Stimulated activated CD4-positive, alpha-beta T cell treated with anti-CD3 and anti-CD28 coated beads, Interleukin-4, amount 100 ng/mL, for 4 hours (primary cell): ENCODE data around the gene KRTAP3-2.

Source experiments
- DNase-seq, 2 experiments: peaks; one replicate each; pipeline ENCODE4 v3.0.0-alpha.2; 2020

The KRTAP3-2 gene

DNA sequence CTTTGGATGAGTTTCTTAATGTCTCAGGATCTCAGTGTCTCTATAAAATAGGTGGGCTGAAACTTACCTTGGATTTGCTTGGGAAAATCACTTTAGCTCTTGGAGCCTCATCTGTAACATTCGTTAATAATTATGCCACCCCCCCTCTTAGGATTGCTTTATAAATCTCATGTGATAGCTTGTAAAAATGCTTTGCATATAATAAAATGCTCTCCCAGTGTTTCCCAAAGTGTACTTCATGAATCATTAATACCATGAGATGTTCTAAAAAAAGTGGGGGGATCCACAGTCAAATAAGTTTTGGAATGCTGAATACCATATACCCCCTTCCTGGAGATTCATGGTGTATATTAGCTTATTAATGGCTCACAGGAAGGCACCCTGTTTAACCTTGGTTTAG lies 38.1 kb downstream of the KRTAP3-2 start:
- DNase-seq: no peak

DNA sequence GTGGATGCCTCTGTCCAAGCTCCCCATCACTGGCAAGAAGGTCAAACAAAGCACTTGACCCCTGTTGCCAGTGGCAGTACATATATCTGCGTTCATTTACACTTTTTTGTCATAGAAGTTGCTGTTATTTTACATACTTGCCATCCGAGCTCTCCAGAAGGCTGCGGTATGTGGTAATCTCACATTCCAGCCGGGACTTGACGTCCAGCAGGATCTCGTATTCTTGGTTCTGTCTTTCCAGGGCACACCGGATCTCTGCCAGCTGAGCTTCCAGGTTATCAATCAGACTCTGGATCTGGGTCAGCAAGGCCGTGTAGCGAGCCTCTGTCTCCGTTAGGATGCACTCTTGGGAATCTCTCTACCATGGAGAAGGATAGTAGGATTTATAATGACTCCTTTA lies 39.6 kb downstream of the KRTAP3-2 start:
- no peak for DNase-seq

DNA sequence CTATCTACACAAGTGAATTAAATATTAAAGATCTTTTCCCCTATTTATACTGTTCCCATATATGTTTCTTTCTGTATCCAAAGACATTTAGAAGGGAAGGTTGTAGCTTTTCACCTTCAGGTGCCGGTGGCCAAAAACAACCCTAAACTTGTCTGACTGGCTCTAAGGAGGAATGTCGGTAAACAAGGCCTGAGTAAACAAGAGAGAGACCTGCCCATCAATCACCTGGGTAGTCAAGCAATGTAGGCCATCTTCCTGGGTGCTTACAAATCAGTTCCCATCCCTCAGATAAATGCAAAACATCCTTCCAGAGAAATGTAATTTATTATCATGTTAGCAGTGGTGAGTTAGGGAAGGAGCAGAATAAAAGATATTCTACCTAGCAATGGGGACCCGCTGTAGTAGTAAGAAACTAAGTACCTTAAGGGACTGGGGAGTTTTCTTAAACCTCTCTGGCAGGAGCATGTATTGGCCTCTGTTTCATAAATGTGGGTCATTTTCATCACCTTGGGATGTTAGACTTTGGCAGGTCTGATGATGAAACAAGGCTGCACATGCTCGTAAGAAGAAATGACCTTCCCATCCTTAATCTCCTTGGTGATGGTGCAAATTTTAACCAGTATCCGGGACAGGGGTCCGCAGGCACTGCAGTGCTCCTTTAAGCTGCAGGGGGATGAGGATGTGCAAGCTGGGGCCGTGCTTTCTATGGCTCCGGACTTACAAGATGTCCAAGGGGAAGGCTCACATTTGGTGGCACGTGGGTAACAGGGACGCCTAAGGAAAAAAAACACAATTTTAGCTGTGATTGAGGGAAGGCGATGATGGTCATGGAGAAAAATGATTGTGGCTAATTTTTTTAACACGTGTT lies 41.4 kb downstream of the KRTAP3-2 start:
- DNase-seq: no peak

DNA sequence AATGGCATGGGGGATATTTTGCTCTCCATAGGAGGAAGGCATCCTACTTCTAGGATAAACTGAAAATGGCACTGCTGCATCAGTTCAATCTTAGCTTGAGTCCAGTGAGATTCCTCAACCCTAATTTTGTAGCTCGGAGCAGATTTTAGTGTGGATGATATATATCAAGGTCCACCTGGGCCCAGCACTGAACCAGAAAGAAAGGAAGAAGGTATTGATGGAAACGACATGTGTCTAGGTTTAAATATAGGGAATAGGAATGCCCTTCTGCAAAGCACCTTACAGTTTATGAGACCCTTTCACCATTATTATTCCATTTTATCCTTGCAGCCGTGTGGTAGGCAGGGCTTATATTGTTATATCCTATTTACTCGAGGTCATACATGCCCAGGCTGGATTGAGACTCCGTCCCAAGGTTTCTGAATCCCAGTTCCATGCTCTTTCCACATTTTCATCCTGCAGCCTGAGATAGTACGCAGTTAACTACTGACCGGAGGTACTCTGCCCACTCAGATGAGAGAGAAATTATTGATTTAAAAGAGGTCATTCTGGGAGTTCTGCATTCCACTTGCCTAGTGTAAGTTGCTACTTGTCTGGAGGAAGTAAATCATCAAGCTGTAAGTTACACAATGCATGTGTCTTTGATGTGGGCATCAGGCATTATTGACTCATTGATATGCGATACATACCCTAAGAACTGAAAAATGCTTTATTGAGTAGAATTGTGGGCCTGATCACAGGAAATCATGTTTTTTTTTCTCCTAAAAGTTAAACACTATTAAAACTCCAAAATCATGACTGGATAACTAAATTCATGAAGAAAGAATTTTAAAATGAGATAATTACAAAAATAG lies 43.1 kb downstream of the KRTAP3-2 start:
- no peak for DNase-seq

DNA sequence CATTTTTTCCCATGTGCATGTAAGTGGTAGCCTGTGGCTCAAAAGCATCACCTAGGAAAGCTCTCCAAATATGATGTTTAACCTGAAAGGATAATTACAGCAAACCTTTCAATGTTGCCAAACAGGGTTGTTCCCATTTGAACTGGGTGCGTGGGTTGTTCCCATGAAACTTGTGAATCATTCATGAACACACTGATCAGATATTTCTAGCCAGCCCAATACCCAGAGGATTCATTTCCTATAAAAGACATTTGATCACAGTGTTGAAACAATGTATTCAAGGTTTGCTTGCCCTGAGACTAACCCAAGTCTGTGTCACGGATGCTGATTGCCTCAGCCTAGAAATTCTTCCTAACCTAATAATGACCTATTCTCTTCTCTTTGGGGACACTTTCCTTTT lies 45.8 kb downstream of the KRTAP3-2 start:
- no peak for DNase-seq

DNA sequence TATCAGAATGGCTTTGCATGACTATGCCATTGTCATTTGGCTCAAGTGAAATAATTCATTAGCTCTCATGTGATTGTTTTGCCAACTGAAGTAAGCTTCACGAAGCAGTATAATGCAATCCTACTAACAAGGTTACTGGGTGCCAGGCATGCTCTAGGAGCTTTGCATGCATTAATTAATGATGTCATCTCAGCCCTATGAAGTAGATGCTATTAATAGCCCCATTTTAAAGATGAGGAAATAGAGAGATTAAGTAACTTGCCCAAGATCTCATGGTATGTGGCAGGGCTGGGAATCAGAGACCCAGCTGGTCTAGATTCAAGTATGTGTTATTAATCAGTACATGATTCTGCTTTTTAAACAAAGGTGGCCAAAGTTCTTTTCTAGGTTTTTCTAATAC lies 47.0 kb downstream of the KRTAP3-2 start:
- no peak for DNase-seq

DNA sequence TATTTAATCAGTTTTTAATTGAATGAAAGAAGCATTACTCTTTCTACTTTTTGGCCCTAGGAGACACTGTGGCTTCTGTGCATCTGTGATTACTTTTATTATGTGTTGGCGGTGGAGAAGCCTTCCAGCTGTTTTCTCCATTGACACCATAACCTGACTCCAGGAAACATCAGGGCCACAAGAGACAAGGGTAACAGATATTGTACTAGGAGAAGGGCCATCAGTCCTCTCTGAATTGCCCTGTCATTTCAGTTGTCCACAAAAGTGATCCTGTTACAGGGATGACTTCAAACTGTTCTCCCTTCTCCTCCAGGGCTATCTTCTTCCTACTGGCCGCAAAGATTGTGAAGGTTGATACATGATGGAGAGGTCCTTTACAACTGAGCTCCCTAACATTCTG lies 47.6 kb downstream of the KRTAP3-2 start:
- DNase-seq: no peak

DNA sequence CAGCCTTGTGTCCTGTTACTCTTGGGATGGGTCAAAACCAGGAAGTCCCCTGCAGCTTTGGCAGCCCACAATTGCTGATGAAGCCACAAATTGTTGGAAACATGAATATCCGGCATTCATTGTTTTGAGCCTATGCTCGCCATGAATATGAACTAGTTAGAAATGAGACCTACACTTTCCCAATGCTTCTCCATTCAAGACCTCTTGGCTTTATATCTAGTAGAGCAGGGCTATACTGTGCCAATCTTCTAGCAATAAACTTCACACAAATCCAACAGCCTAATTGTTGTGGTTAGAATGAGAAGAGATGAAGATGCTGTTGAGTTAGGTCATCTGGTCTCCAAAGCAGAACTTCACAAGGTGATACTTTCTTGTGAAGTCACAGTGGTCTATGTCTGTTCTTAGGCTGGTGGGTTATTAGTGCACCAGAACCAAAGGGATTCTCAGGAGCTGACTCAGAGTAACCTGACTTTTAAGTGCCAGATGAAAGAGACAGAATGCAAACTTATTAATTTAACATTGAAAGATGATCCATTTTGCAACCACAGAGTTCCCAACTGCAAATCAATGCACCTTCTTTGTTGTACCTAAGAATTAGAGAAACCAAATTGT lies 48.6 kb downstream of the KRTAP3-2 start:
- DNase-seq: no peak

DNA sequence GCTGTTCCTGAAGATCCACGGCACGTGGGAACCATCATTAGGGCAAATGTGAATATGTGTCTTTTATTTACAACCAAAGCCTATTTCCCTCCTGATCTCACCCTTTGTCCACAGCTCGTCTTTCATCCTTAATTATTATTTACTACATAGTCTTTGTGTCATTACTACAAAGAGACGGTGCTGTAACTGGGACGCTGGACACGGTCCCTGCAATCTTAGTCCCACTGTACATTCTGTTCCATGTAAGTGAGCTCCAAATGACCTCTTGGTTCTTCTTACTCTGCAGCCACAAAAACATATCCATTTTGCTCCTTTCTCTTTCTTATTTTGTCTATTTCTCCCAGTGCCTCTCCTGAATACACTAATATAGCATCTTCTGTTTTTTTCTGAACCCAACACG lies 49.5 kb downstream of the KRTAP3-2 start:
- no peak for DNase-seq

DNA sequence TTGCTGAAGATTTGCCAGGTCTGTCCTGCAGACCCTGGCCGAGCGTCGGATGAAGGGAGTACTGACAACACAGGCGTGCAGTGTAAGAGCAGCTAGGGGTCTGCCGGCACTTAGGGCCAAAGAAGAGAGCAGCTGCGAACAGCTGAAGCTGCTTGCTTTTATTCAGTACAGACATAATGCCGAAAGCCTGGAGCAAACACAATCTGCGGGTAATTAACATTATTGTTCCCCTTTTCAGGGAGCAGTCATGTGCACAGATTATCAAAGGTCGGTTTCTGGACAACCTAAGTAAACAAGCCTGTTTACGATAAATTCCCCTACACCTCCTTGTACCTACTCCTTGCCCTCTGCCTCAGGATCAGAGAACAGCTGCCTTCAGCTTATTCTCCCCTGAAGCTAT lies 50.3 kb downstream of the KRTAP3-2 start:
- DNase-seq: no peak
